ENCODE data around the gene RBFOX2. TPM values are rescaled to one million over a fixed set of nuclear protein-coding genes. Genes with fewer than 3 reads are reported as not detected.

Gene RBFOX2
- polyA plus RNA-seq, 1 of the 3 experiments (the other 2 are of a cell fraction) = 115 TPM

DNA sequence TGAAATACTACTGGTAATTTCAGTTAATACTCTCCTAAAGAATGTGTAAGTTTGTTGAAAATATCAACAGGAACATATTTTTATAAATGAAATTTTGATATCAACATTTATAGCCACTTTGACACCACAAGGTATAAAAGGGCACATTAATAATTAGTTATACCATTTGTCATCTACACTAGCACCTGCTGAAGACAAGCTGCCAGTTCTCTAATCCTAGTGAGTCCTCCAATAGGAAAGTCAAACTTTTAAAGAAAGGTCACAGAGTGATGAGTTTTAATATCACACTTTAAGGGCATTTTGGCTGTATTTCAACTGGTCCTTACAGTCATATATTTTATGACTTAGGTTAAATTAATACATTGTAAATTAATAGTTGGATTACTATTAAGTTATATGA, 258.6 kb downstream of the RBFOX2 start:
- no peak for DNase-seq
- ChIA-PET CTCF (interaction anchor here (0.7 to 1.6 kb wide), 2 partner anchors 9 to 72 kb away, joined by 3 to 6 read pairs; no protein-coding TSS in a partner anchor), POLR2A (no interaction called here)
- no peaks in the 10 kb centered on the region for H3K9me2 ChIP-seq
- no peak overlapping the region for H3K4me2 ChIP-seq
- 0 out of 2 replicates have a peak, but pooled peaks cover under 1% of the 10 kb centered on the region for H4K20me1 ChIP-seq (ENCODE audit: insufficient read depth)
- peaks cover 0 to 4% of the 10 kb centered on the region in 2 experiments; a peak in 1 of 4 replicates for H3K4me1 ChIP-seq (ENCODE audit: control insufficient read depth in 1 of 2, insufficient read depth in 2 of 2, low read depth in 1 of 2, low read length in 1 of 2)
- H3K4me3 ChIP-seq (ENCODE audit: low read depth in 2 of 2, low read length in 1 of 2) = no peak overlapping the region
- no peak for TF ChIP-seq EP300 (IDR thresholded peaks at IDR 0.05; ENCODE audit: borderline replicate concordance in 1 of 2, low read depth in 1 of 2, low read length in 1 of 2)
- TF ChIP-seq RAD21 (IDR thresholded peaks at IDR 0.05; ENCODE audit: low read length) = no peak
- no peak for TF ChIP-seq RXRA (IDR thresholded peaks at IDR 0.05; ENCODE audit: borderline replicate concordance, low read depth)
- TF ChIP-seq, protein P1, sequence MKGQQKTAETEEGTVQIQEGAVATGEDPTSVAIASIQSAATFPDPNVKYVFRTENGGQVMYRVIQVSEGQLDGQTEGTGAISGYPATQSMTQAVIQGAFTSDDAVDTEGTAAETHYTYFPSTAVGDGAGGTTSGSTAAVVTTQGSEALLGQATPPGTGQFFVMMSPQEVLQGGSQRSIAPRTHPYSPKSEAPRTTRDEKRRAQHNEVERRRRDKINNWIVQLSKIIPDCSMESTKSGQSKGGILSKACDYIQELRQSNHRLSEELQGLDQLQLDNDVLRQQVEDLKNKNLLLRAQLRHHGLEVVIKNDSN (IDR thresholded peaks at IDR 0.05; ENCODE audit: borderline replicate concordance, low read depth) = no peak
- TF ChIP-seq EZH2phosphoT487 (IDR thresholded peaks at IDR 0.05; ENCODE audit: borderline replicate concordance, low read depth) = no peak
- TF ChIP-seq SIN3A (IDR thresholded peaks at IDR 0.05; ENCODE audit: borderline replicate concordance, low read depth, low read length) = no peak
- TF ChIP-seq, protein P2, sequence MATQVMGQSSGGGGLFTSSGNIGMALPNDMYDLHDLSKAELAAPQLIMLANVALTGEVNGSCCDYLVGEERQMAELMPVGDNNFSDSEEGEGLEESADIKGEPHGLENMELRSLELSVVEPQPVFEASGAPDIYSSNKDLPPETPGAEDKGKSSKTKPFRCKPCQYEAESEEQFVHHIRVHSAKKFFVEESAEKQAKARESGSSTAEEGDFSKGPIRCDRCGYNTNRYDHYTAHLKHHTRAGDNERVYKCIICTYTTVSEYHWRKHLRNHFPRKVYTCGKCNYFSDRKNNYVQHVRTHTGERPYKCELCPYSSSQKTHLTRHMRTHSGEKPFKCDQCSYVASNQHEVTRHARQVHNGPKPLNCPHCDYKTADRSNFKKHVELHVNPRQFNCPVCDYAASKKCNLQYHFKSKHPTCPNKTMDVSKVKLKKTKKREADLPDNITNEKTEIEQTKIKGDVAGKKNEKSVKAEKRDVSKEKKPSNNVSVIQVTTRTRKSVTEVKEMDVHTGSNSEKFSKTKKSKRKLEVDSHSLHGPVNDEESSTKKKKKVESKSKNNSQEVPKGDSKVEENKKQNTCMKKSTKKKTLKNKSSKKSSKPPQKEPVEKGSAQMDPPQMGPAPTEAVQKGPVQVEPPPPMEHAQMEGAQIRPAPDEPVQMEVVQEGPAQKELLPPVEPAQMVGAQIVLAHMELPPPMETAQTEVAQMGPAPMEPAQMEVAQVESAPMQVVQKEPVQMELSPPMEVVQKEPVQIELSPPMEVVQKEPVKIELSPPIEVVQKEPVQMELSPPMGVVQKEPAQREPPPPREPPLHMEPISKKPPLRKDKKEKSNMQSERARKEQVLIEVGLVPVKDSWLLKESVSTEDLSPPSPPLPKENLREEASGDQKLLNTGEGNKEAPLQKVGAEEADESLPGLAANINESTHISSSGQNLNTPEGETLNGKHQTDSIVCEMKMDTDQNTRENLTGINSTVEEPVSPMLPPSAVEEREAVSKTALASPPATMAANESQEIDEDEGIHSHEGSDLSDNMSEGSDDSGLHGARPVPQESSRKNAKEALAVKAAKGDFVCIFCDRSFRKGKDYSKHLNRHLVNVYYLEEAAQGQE (IDR thresholded peaks at IDR 0.05; ENCODE audit: low read depth, low read length) = no peak
- no peak for TF ChIP-seq FOXJ3 (CRISPR knock-in tag; IDR thresholded peaks at IDR 0.05)
- TF ChIP-seq, protein P3, sequence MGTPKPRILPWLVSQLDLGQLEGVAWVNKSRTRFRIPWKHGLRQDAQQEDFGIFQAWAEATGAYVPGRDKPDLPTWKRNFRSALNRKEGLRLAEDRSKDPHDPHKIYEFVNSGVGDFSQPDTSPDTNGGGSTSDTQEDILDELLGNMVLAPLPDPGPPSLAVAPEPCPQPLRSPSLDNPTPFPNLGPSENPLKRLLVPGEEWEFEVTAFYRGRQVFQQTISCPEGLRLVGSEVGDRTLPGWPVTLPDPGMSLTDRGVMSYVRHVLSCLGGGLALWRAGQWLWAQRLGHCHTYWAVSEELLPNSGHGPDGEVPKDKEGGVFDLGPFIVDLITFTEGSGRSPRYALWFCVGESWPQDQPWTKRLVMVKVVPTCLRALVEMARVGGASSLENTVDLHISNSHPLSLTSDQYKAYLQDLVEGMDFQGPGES (IDR thresholded peaks at IDR 0.05; ENCODE audit: low read depth, low read length) = no peak
- no peak for TF ChIP-seq POLR2AphosphoS5 (IDR thresholded peaks at IDR 0.05; ENCODE audit: low read depth, low read length)
- TF ChIP-seq GABPA (IDR thresholded peaks at IDR 0.05; ENCODE audit: low read depth) = no peak
- TF ChIP-seq, protein P4, sequence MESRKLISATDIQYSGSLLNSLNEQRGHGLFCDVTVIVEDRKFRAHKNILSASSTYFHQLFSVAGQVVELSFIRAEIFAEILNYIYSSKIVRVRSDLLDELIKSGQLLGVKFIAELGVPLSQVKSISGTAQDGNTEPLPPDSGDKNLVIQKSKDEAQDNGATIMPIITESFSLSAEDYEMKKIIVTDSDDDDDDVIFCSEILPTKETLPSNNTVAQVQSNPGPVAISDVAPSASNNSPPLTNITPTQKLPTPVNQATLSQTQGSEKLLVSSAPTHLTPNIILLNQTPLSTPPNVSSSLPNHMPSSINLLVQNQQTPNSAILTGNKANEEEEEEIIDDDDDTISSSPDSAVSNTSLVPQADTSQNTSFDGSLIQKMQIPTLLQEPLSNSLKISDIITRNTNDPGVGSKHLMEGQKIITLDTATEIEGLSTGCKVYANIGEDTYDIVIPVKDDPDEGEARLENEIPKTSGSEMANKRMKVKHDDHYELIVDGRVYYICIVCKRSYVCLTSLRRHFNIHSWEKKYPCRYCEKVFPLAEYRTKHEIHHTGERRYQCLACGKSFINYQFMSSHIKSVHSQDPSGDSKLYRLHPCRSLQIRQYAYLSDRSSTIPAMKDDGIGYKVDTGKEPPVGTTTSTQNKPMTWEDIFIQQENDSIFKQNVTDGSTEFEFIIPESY (IDR thresholded peaks at IDR 0.05; ENCODE audit: borderline replicate concordance, low read depth) = no peak
- TF ChIP-seq SMC3 (IDR thresholded peaks at IDR 0.05; ENCODE audit: low read depth, low read length) = no peak
- TF ChIP-seq TCF12 (IDR thresholded peaks at IDR 0.05) = no peak
- TF ChIP-seq, protein P5, sequence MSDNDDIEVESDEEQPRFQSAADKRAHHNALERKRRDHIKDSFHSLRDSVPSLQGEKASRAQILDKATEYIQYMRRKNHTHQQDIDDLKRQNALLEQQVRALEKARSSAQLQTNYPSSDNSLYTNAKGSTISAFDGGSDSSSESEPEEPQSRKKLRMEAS (IDR thresholded peaks at IDR 0.05; ENCODE audit: low read depth) = no peak
- no peak for TF ChIP-seq TAF1 (IDR thresholded peaks at IDR 0.05; ENCODE audit: borderline replicate concordance, low read depth, low read length)
- TF ChIP-seq, protein P6, sequence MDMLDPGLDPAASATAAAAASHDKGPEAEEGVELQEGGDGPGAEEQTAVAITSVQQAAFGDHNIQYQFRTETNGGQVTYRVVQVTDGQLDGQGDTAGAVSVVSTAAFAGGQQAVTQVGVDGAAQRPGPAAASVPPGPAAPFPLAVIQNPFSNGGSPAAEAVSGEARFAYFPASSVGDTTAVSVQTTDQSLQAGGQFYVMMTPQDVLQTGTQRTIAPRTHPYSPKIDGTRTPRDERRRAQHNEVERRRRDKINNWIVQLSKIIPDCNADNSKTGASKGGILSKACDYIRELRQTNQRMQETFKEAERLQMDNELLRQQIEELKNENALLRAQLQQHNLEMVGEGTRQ (IDR thresholded peaks at IDR 0.05; ENCODE audit: borderline replicate concordance, low read depth, low read length) = no peak
- no peak for TF ChIP-seq MEF2A (IDR thresholded peaks at IDR 0.05; ENCODE audit: borderline replicate concordance, low read depth)
- no peaks in the 10 kb centered on the region for H3K27me3 ChIP-seq (ENCODE audit: insufficient read depth)
- H3K9me3 ChIP-seq = no peaks in the 10 kb centered on the region
- no peak overlapping the region for H2AFZ ChIP-seq (ENCODE audit: low read depth)
- peaks cover 27 to 40% of the 10 kb centered on the region in 2 experiments for H3K36me3 ChIP-seq (replicated peaks in 1 of 2; ENCODE audit: control insufficient read depth in 1 of 2, insufficient read depth in 2 of 2, low read length in 1 of 2)
- peaks cover 12% of the 10 kb centered on the region for H3F3A ChIP-seq (replicated peaks; ENCODE audit: insufficient read depth)
- no peak overlapping the region for H3K9ac ChIP-seq
- peaks cover 33% of the 10 kb centered on the region; the same call in 1 of the 2 replicates for H3K79me2 ChIP-seq (ENCODE audit: insufficient read depth)
- H3K27ac ChIP-seq (ENCODE audit: low read depth in 2 of 2, low read length in 1 of 2) = no peak overlapping the region
